CD4-positive, alpha-beta T cell treated with Interleukin-21 for 1 hour (primary cell): ENCODE results near the gene RHOXF1.
"Not testable (repeated sequence)": the region's sequence is repeated elsewhere in the genome, so short reads cannot be mapped to it uniquely, and the experiment has no call there.

Experiments
- DNase-seq: peaks from one replicate; pipeline ENCODE4 v3.0.0-alpha.2; 2020

RHOXF1 gene, protein sequence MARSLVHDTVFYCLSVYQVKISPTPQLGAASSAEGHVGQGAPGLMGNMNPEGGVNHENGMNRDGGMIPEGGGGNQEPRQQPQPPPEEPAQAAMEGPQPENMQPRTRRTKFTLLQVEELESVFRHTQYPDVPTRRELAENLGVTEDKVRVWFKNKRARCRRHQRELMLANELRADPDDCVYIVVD

DNA sequence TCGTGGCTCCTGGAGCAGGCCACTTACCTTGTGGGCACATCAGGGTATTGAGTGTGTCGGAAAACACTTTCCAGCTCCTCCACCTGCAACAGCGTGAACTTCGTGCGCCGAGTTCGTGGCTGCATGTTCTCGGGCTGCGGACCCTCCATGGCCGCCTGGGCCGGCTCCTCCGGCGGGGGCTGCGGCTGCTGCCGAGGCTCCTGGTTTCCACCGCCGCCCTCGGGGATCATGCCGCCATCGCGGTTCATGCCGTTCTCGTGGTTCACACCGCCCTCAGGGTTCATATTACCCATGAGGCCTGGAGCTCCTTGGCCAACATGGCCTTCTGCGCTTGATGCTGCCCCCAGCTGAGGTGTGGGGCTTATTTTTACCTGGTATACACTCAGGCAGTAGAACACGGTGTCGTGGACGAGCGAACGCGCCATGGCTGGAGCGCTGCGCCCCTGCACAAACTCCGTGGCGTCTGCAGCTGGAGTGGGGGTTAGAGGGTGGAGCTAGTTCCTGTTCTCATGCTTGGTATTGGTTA, at the start of gene RHOXF1:
TSS of gene RHOXF1 (minus strand) at position 476 of the 526 bp plus-strand sequence. CDS start at position 425, 51 bp downstream.
- no peak for DNase-seq

DNA sequence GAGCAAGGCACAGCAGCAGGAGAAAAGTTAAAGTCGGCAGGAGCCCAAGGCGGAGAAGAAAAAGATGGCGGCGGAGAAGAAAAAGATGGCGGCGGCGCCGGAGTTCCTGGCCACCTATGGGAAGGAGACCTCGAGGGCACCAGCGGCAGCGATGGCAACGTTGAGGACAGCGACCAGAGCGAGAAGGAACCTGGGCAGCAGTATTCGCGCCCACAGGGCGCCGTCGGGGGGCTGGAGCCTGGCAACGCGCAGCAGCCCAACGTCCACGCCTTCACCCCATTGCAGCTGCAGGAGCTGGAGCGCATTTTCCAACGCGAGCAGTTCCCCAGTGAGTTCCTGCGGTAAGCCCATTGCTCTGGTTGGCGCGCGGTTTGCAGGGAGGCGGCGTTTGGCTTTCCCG, 43.4 kb upstream of the RHOXF1 start:
- DNase-seq, result not testable (repeated sequence)

DNA sequence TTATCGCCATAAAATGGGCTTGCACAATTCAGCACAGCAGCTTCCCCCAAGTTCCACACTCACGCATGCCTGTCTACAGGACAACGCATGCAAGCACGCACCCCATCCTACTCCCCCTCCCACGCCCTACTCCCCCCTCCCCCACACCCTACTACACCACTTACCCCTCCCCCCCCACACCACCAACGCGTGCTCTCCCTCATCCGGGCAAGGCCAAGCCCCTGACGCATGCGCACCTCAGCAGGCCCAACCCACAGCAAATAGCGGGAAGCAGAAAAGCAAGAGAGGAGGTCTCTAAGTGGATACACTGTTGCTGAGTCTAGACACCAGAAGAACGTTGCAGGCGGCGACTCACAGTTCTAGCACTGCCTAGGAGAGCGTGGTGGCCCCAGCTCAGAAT, 42.6 kb upstream of the RHOXF1 start, which contains the start of gene RHOXF2:
TSS of gene RHOXF2 (plus strand) at position 301 of the 400 bp plus-strand sequence. CDS start 138 bp downstream, outside the sequence.
- DNase-seq, result not testable (repeated sequence)

DNA sequence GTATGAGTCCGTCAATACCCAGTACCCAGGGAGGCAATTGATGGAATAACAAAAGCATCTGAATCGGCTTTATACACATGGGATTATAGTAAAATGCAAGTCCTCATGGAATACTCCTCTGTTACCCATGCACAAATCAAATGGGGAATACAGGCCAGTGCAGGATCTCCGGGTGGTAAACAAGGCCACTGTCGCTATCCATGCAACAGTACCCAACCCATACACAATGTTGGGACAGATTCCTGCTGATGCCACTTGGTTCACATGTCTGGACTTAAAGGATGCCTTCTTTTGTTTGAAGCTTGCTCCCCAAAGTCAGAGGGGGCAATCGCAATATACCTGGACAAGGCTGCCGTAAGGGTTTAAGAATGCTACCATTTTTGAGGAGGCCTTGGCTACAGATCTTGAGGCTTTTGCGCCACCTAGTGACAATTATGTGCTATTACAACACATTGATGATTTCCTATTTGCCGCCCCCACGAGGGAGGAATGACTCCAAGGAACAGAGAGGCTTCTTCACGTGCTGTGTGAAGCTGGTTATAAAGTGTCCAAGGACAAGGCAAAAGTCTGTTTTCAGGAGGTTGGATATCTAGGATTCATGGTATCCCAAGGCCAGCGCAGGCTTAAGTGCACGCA, 34.5 kb upstream of the RHOXF1 start:
- DNase-seq, result not testable (repeated sequence)

DNA sequence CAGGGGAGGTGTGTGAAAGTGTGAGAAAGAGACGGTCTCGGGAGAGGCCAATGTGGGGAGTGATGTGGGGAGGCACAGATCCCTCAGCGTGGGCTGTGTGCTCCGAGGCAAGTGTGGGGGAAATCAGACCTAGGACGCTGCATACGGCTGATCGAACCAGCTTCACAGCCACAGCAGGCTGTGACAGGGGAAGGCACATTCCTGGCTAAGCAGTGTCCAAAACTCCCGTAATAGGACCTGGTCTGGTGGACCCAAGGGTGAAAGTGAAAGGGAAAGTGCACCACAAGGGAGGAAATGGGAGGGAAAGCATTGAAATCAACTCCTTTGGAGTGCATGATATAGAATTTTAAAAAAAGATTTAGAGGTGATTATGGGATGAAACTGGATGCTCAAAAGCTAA, 31.8 kb upstream of the RHOXF1 start:
- no peak for DNase-seq

DNA sequence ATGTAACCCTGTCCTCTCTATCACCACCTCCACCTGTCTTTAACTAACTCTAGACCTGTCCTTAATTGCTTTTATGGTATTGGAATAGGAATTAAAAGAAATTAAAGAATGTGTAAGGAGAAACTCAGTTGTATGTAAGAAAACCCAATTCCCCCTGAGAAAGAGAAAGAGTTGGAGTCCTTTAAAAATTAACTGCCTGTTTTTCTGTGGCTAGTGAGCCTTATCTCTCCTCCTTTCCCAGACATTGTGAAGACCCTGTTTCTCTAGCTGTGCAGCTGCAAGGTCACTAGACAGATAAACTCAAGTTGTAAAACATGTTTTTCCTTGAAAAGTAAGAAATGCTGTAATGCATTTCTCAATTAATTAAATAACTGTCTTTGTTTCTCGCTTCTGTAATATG, 30.6 kb upstream of the RHOXF1 start:
- not testable (repeated sequence) for DNase-seq

DNA sequence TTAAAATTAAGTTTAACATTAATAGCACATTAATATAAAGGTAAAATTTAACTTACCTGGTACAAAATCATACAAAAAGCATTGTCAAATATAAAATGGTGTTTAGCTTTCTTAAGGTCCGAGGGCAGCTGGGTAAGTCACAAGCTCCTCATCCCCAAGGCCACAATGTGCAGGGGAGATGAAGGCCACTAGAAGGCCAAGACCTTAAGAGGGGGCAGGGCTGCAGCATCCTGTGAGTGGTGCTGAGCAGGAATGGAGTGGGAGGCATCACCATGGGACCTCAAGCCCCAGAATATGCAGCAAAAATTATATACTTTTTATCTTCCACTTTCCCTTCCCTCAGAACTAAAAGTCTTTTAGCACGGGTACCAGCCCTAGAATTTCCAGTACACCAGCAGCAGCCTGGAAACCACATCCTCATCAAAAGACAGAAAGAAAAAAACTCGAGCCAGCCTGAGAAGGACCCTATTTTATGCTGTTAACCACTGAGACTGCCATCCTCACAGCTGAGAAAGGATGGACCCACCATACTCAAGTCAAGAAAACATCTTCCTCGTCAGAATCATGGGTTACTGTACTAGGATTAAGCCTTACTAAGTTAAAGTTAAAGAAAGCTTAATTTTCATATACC, 29.7 kb upstream of the RHOXF1 start:
- peak; percentile 0 for DNase-seq

DNA sequence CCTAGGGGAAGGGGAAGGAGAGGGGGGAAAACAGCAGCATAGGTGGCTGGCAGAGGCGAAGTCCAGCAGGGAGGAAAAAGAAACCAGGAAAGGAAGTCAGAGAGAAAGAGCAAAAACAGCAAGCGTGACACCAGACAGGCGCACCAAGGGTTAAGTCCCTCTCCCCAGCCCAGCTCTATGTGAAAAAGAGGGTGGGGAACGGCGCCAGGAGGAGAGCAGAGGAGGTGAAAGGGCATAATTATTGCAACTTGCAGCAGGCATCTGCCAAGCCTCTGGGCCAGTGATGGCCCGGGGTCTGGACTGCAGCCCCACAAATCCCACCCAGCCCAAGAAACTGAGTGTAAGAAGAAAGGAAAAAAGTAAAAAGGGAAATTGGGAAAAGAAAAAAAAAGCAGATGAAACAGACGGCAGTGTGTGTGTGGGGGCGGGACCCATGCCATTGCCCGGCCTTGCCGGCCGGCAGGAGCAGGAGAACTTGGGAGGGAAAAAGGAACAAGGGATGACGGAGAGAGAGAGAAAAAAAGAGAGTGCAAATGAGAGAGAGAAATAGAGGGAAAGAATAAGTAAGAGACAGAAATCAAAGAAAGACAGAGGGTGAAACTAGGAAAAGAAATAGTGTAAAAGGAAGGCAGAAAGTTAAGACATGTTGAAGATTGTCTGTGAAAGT, 28.6 kb upstream of the RHOXF1 start:
- no peak for DNase-seq

DNA sequence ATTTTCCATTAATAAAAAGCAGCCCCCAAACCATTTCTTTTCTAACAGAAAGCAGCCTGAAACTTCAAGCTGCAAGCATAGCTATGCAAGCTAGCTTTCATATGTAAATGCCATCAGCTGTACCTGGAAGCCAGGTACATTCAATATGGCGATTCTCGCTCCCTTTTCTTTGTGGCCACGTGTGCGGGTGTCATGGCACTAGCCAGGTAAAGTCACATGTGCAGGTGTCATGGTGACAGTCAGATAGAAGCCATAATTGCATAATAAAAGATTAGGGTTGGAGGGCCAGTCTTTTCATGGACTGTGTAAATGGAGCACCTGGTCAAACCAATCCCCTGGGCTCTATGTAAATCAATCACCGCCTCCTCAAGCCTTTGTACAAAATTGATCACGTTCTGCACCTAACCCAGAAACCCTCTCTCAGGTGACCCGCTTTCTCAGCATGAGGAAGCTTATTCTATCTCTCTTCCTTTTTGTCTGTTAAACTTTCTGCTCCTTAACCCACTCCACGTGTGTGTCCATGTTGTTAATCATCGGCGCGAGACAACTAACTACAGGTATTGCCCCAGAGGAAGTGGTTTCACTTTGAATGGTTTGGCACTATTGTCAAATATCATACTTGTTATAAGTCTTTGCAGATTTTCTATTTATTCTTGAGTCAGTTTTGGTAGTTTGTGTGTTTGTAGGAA, 24.7 kb upstream of the RHOXF1 start:
- DNase-seq, result no peak

DNA sequence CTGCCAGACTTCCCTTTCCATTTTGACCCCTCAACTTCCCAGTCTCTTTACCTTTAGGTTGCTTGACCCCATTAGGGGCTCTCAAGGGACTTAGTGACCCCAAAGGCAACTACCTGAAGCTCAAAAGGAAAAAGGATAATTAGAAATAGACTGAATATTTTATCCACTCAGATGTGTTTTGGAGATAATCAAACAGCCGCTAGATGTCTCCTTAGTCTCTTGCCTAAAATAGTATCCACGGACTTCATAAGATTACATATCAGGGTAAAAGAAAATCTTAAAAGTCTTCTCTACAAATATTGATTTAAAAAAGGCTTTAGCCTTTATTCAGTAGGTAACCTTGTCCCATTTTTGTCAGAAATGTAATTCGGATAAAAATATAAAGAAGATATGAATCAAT, 21.7 kb upstream of the RHOXF1 start:
- no peak for DNase-seq

DNA sequence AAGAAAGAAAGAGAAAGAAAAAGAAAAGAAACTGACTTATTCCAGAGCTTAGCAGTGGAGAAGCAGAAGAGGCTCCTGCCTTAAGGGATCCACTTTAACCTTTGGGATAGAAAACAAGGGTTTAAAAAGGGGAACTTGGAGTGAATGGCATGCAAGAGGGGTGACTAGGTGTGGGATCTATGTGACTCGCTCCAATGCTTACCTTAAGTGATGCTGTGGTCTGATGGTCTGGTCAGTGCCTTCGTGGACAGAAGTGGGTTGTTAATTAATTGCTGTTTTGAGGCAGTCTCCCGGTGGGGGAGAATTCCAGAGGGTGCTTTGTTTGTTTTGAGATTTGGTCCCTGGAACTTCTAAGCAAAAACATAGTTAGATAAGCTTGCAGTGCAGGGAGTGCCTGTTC, 21.1 kb upstream of the RHOXF1 start:
- DNase-seq, result no peak

DNA sequence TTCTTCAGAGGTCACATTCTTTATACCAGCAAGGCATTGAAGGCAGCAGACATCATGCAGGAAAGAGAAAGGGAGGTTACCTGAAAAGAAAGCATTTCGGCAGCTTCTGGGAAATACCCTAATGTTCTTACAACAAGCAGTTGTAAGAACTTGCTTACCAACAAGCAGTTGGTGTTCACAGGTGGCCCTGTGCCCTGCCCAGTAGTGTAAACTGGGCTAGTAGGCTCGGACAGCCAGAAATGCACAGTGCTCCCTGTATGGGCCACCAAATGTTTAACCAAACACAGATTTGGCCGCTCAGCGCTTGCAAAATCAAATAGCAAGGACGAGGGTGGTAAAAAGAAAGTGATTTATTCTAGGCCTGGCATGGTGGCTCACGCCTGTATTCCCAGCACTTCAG, 20.4 kb upstream of the RHOXF1 start:
- no peak for DNase-seq

DNA sequence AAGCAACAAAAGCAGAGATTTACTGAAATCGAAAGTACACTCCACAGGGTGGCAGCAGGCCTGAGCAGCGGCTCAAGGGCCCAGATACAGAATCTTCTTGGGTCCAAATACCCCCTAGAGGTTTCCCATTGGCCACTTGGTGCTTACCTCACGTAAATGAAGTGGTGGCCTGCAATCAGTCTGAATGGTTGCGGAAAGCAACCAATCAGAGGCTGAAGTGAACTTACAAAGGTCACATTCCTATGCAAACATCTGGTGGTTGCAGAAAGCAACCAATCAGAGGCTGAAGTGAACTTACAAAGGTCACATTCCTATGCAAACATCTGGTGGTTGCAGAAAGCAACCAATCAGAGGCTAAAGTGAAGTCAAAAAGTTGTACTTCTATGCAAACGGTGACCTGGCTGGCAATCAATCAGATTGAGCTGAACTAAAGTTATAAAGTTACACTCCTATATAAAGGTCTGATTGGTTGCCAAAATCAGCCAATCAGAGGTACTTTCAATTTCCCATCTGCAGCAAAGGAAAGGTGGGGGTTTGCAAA, 12.7 kb upstream of the RHOXF1 start:
- not testable (repeated sequence) for DNase-seq

DNA sequence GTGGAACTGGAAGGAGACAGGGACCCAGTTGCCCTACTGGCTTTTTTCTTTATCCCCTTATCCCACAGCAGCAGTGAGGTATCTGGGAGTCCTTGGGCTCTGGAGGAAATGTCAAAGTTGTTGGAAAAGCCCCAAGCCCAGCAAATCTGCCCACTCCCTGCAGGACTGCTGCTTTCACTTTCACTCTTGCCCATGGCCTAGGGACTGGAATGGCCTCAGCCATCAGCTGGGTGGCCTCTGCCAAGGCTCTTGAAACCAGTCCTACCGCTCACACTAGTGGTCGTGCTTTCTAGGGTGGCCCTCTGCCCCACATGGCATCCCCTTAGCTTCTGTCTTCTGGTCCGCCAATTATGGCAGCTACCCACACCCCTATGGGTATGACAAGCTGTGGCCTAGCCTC, 9.7 kb upstream of the RHOXF1 start:
- DNase-seq, result no peak

DNA sequence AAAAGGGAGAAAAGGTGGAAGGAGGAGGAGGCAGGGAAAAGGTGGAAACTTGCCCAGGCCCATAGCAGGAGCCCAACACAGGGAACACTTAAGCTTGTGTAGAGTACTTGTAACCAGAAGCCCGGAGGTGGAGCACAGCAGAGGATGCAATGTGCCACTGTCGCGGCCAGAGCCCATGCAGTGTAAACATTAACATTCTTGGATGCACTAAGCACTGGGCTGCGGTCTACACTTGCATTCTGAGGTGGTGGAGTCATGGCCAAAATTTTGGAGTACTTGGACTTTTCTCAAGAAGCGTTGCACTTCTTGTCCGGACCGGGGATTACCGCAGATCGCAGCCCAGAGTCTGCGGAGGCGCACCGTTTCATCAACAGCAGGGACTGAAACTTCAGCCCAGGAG, 4.5 kb upstream of the RHOXF1 start:
- no peak for DNase-seq

DNA sequence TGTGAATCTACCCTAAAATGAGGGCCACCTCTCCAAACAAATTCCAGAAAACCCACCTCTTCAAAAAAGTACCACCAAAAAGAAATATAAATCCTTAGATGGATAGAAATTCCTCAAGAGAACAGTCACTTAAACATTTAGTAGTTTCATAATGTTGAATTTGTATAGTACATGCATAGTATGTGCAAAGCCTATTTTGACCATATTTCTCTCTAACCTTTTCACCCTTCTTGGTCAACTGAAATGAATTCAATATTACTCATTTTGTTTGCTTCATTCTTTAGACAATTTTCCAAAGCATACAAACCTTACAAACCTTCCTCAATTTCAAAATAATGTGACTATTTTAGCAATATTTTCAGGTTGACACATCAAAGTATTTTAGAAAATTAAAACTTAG, 4.1 kb downstream of the RHOXF1 start:
- DNase-seq, result no peak

DNA sequence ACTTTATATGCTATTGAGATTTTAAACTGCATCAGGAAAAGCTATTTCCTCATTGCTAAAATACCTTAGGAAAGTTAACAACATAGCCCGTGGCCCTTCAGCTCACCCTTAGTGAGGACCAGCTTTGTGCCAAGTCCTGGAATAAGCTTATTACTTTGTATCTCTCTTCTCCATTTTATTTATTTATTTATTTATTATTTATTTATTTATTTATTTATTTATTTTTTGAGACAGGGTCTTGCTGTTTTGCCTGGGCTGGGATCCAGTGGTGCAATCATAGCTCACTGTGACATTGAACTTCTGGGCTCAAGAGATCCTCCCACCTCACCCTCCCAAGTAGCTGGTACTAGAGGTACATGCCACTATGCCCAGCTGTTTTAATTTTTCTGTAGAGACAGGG, 6.3 kb downstream of the RHOXF1 start:
- no peak for DNase-seq

DNA sequence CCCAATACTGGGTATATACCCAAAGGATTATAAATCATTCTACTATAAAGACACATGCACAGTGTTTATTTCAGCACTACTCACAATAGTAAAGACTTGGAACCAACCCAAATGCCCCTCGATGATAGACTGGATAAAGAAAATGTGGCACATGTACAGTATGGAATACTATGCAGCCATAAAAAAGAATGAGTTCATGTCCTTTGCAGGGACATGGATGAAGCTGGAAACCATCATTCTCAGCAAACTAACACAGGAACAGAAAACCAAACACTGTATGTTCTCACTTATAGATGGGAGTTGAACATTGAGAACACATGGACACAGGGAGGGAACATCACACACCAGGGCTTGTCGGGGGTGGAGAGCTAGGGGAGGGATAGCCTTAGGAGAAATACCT, 11.0 kb downstream of the RHOXF1 start:
- not testable (repeated sequence) for DNase-seq

DNA sequence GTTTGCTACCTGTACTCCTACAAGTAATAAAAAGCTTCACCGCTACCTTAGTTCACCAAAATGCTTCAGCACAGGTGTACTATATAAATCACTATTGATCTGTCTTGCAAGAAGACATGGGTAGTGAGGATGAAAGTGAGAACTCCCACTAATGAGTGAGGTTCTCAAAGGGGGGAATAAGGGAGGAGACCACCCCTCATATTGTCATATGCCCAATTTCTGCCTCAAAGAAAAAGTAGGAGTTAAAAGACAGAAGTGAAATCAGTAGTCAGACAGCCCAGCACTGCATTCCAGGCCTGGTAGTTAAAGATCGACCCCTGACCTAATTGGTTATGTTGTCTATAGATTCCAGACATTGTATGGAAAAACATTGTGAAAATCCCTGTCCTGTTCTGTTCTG, 14.7 kb downstream of the RHOXF1 start:
- DNase-seq, result not testable (repeated sequence)

DNA sequence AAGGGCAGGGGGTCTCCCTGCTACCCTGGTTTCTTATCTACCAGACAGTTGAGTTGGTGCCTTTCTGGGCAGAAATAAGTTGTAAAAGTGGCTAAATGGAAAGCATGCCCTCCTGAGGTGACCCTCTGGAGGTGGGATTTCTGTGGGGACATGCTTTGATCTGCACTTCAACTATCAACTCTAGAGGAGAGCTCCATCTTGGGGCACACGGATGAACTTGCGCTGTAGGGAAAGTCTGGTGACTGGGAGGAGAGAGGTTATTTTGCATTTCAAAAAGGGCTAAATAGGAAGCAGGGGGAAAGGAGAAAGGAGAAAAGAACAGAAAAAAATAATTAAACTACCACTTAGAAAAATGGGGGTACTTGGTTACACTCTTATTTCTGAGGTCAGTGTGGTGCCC, 25.5 kb downstream of the RHOXF1 start:
- no peak for DNase-seq

DNA sequence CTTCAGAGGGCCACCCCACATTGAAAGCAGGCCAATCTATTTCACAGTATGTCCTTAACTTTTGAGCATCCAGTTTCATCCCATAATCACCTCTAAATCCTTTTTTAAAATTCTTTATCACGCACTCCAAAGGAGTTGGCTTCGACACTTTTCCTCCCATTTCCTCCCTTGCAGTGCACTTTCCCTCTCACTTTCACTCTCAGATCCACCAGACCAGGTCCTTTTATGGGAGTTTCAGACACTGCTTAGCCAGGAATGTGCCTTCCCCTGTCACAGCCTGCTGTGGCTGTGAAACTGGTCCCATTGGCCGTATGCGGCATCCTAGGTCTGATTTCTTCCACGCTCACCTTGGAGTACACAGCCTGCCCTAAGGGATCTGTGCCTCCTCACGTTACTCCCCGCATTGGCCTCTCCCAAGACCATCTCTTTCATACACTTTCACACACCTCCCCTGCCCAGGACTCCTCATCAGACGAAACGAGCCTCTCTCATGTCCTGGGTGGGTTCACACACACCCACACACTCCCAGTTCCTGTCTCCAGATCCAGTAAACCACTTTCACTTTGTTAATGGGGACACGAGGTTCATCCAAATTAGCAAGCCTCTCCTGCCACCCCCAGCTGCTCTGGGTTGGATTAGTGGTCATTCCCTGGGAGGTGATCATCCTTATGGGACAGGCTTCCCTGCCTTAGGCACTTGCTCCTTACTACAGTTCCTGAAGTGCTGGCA, 28.3 kb downstream of the RHOXF1 start:
- DNase-seq, result no peak
